Mammary epithelial cell (primary cell): Measurements from ENCODE around the gene ARHGEF4.

ENCODE experiments used
- EZH2 ChIP-seq: IDR thresholded peaks from 2 replicates; pipeline ENCODE4 v1.6.1; 2012; ENCODE audit warnings: low read length, inconsistent platforms, borderline replicate concordance
- TF ChIP-seq, protein P1 (sequence below), 2 donors: IDR thresholded peaks in 1 of 2; conservative IDR thresholded peaks in 1 of 2; 2 replicates each; pipeline ENCODE4 v1.5.1; 2011 to 2012; ENCODE audit warnings: inconsistent platforms in 2 of 2, low read length in 2 of 2, mild to moderate bottlenecking in 2 of 2, control low read depth in 1 of 2, low read depth in 1 of 2; ENCODE audit not compliant: insufficient read depth in 1 of 2; ENCODE audit errors: extremely low read depth in 1 of 2

DNA sequence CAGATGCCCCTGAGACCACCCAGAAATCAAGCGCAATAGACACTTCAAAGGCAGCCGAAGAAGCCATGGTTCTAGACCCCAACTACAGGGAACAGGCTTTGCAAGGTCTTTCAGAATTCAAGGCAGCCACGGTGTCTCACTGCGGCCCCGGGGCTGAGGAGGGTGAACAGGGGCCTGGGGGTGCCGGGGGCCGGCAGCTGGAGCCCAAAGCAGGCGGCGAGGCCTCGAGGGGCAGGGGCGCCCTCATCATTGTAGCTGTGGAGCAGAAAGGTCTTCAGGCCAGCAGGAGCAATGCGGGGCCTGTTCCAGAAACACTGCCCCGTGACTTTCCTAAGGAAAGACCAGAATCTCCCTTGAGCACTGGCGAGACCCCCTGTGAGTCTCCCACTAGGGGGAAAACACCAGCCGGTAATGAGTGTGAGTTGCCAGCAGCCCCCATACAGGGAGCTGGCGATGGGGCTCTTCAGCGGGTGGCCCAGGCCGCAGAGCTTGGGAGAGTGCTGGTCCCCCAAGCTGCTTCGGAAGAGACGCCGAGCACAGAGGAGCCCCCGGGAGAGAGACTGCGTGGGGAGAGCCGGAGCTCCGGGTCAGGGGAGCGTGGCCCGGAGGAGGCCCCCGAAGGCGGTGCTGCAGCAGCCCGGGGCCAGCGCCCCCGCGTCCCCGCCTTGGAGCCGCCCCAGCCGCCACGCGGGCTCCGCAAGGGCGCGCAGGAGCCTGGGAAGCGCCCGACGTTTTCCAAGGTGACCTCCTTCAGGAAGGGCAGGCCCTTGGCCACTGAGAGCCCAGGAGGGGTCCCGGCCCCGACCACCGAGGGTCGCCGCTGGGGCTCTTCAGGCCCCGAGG, 79.1 kb downstream of the ARHGEF4 start:
- TF ChIP-seq EZH2: no peak
- TF ChIP-seq, protein P1, sequence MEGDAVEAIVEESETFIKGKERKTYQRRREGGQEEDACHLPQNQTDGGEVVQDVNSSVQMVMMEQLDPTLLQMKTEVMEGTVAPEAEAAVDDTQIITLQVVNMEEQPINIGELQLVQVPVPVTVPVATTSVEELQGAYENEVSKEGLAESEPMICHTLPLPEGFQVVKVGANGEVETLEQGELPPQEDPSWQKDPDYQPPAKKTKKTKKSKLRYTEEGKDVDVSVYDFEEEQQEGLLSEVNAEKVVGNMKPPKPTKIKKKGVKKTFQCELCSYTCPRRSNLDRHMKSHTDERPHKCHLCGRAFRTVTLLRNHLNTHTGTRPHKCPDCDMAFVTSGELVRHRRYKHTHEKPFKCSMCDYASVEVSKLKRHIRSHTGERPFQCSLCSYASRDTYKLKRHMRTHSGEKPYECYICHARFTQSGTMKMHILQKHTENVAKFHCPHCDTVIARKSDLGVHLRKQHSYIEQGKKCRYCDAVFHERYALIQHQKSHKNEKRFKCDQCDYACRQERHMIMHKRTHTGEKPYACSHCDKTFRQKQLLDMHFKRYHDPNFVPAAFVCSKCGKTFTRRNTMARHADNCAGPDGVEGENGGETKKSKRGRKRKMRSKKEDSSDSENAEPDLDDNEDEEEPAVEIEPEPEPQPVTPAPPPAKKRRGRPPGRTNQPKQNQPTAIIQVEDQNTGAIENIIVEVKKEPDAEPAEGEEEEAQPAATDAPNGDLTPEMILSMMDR (conservative IDR thresholded peaks at IDR 0.05 in 1 of 2, IDR thresholded peaks at IDR 0.05 in 1 of 2; ENCODE audit: extremely low read depth in 1 of 2, insufficient read depth in 1 of 2, low read depth in 1 of 2, low read length in 2 of 2): no peak
